ENCODE results near the gene GABRG3.

Gene GABRG3

DNA sequence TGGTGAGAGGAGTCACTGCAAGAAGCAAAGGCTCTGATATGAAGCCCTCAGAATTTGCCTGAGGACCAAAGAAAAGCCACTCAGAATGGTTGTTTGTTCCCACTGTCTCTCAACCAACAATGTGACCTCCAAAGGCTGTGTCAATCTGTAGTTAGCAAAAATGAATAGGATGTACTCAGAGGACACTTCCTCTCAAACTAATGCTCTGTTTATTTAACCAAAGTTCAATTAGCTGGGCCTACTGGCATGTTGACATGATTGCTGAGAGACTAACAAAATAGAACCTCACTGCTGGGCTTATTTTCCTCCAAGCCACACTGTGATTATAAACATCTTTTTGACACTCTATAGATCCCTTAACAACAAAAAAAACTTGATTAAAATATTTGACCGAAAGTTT is 605.6 kb downstream of the GABRG3 start:
- TF ChIP-seq, protein P1, sequence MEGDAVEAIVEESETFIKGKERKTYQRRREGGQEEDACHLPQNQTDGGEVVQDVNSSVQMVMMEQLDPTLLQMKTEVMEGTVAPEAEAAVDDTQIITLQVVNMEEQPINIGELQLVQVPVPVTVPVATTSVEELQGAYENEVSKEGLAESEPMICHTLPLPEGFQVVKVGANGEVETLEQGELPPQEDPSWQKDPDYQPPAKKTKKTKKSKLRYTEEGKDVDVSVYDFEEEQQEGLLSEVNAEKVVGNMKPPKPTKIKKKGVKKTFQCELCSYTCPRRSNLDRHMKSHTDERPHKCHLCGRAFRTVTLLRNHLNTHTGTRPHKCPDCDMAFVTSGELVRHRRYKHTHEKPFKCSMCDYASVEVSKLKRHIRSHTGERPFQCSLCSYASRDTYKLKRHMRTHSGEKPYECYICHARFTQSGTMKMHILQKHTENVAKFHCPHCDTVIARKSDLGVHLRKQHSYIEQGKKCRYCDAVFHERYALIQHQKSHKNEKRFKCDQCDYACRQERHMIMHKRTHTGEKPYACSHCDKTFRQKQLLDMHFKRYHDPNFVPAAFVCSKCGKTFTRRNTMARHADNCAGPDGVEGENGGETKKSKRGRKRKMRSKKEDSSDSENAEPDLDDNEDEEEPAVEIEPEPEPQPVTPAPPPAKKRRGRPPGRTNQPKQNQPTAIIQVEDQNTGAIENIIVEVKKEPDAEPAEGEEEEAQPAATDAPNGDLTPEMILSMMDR (conservative IDR thresholded peaks at IDR 0.05; ENCODE audit: control insufficient read depth, insufficient read depth, low read depth, low read length): no peak
- H3K4me3 ChIP-seq (ENCODE audit: control insufficient read depth, low read depth, low read length): no peak overlapping the region
- no peak for DNase-seq (ENCODE audit: low read depth)

GRCh38 chr15:27579738-27580137 is 608.8 kb downstream of the GABRG3 start:
- DNase-seq (ENCODE audit: low read depth): no peak
- no peak overlapping the region for H3K4me3 ChIP-seq (ENCODE audit: control insufficient read depth, low read depth, low read length)
- TF ChIP-seq, protein P1 (conservative IDR thresholded peaks at IDR 0.05; ENCODE audit: control insufficient read depth, insufficient read depth, low read depth, low read length): no peak

DNA sequence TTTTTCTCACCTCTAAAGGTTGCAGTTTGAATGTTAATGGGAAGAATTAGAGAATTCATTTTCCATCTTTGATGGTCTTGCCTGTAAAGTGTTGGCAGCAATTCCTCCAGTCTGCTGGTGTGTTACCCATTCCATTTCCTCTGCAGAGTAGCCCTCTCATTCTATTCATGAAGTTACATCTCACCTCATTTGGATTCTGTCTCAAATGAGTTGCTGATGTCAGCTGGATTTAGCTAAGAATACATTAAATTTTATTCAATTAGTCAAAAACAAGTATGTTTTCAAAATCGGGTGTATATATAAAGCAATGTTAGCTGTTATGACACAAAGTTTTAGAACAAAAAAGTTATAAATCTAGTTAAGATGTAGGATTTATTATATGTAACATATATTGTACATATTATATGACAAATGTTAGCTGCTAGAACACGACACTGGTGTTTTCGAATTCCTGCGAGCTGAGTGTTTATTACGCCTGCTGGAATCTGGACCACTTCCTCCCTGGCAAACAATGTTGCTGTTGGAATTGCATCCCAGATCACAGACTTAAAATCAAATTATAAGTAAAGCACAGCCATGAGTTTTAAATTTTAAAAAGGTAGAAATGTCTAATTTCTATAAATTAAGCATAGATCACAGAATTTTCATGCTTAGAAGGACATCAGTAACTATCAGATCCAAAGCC is 611.9 kb downstream of the GABRG3 start:
- TF ChIP-seq, protein P1 (conservative IDR thresholded peaks at IDR 0.05; ENCODE audit: control insufficient read depth, insufficient read depth, low read depth, low read length): no peak
- no peak for DNase-seq (ENCODE audit: low read depth)
- H3K4me3 ChIP-seq (ENCODE audit: control insufficient read depth, low read depth, low read length): no peak overlapping the region

- no peak overlapping the region for H3K4me3 ChIP-seq (ENCODE audit: control insufficient read depth, low read depth, low read length)
- TF ChIP-seq, protein P1 (conservative IDR thresholded peaks at IDR 0.05; ENCODE audit: control insufficient read depth, insufficient read depth, low read depth, low read length): no peak
- no peak for DNase-seq (ENCODE audit: low read depth)
These were observed 612.7 kb downstream of the GABRG3 start for GRCh38 chr15:27583651-27584050.

GRCh38 chr15:27585041-27585640 is 614.2 kb downstream of the GABRG3 start:
- TF ChIP-seq, protein P1 (conservative IDR thresholded peaks at IDR 0.05; ENCODE audit: control insufficient read depth, insufficient read depth, low read depth, low read length): no peak

DNA sequence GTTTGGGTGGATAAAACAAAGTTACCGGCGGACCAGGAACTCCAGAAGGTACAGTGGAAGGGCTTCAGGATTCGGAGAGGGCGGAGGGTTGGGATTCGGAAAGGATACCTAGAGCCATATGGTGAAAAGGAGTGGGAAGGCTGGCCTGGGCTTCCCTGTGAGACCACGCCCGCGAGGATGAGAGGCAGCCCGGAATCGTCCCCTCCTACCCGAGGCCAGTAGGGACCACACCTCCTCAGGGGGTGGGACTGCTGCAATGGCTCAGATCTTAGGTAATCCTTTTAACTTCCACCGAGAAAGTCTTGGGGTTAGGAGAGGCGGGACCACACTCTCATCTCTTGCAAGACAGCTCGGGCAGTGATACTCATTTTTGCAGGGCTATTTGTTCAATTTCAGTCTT is 616.8 kb downstream of the GABRG3 start:
- no peak for DNase-seq (ENCODE audit: low read depth)
- TF ChIP-seq, protein P1 (conservative IDR thresholded peaks at IDR 0.05; ENCODE audit: control insufficient read depth, insufficient read depth, low read depth, low read length): no peak
- no peak overlapping the region for H3K4me3 ChIP-seq (ENCODE audit: control insufficient read depth, low read depth, low read length)

More at GRCh38 chr15:27585041-27585640, 614.2 kb downstream of the GABRG3 start:
- no peak for DNase-seq (ENCODE audit: low read depth)
- H3K4me3 ChIP-seq (ENCODE audit: control insufficient read depth, low read depth, low read length): no peak overlapping the region
